NB4 (cell line): ENCODE results near the gene LIN28B.

Source experiments
- POLR2A ChIP-seq: IDR thresholded peaks from 2 replicates; pipeline ENCODE4 v1.6.1; 2011; ENCODE audit warnings: mild to moderate bottlenecking; ENCODE audit not compliant: insufficient read length; ENCODE audit errors: extremely low read depth
- TF ChIP-seq, protein P1 (sequence below): IDR thresholded peaks from one replicate; pipeline ENCODE4 v1.5.1; 2012; ENCODE audit warnings: low read depth, low read length
- TF ChIP-seq, protein P2 (sequence below): IDR thresholded peaks from 2 replicates; pipeline ENCODE4 v1.6.1; 2011; ENCODE audit warnings: low read depth, low read length

DNA sequence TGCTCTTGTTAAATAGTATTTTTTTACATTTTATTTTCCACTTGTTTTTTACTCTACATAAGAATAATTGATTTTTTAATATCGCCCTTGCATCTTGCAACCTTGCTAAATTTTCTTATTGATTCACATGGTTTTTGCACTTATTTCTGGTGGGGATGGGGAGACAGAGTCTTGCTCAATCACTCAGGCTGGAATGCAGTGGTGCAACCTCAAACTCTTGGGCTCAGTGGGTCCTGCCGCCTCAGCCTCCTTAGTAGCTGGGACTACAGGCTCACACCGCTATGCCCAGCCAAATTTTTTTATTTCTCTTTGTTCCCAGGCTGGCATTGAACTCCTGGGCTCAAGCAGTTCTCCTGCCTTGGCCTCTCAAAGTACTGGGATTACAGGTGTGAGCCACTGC, 30.3 kb downstream of the LIN28B start:
- TF ChIP-seq, protein P1, sequence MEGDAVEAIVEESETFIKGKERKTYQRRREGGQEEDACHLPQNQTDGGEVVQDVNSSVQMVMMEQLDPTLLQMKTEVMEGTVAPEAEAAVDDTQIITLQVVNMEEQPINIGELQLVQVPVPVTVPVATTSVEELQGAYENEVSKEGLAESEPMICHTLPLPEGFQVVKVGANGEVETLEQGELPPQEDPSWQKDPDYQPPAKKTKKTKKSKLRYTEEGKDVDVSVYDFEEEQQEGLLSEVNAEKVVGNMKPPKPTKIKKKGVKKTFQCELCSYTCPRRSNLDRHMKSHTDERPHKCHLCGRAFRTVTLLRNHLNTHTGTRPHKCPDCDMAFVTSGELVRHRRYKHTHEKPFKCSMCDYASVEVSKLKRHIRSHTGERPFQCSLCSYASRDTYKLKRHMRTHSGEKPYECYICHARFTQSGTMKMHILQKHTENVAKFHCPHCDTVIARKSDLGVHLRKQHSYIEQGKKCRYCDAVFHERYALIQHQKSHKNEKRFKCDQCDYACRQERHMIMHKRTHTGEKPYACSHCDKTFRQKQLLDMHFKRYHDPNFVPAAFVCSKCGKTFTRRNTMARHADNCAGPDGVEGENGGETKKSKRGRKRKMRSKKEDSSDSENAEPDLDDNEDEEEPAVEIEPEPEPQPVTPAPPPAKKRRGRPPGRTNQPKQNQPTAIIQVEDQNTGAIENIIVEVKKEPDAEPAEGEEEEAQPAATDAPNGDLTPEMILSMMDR = no peak
- TF ChIP-seq, protein P2, sequence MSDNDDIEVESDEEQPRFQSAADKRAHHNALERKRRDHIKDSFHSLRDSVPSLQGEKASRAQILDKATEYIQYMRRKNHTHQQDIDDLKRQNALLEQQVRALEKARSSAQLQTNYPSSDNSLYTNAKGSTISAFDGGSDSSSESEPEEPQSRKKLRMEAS = no peak
- no peak for TF ChIP-seq POLR2A
